ENCODE data around the gene DPP10.

DPP10 gene

DNA sequence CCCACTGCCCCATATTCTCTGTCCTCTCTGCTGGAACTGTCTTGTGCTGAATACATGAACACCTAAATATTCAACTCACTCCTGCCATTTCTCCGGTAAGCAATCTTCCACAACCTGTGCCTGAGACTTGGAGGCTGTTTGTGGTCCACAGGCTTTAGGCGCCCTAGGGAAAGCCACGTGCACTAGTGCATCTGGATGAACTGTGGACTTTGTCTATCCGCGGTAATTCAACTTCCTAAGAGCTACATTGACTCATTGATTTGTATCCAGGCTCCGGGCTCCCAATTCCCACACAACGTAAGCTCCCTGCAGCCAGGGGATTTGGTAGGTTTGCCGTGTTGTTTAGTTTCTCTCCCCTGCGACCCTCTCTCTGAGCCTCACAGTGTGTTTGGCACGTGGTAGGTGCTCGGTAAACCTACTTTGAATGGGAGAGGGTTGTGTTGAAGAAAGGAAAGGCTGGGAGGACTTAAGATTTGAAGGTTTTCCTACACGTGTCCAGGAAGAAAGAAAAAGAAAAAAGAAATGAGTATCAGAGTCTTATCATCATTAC is 718.2 kb downstream of the DPP10 start:
- DNase-seq (ENCODE audit: low read depth in 2 of 2), result no peak

DNA sequence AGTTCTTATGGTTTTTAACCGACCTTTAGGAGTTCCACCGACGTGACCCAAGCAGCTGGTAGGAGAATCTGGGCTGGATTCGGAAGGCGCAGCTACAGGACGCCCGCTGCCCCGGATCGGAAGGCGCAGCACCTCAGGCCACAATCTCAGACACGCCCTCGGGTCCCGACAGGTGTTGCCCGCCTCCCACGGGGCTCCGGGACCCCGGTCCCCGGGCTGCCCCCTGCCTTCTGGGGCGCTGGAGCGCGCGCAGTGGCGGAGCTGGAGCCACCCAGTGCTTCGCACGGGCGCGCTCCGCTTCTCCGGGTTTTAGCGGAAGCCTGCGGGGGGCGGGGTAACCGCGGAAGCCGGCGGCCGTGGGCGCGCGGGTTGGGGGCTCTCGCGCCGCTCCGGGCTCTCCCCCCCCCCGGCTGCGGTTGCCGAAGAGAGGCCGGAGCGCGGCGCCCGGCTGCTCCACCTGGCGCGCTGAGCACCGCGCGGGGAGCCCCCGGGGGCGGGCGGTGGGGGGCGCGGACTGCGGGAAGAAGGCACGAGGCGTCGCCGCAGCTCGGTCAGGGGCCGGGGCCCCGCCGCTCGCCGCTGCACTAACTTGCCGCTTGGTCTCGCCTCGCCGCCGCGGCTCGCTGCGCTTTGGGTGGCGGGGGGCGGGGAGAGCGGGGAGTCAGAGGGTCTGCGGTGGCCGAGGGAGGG is 718.8 kb downstream of the DPP10 start:
- DNase-seq (ENCODE audit: low read depth in 2 of 2), result no peak

DNA sequence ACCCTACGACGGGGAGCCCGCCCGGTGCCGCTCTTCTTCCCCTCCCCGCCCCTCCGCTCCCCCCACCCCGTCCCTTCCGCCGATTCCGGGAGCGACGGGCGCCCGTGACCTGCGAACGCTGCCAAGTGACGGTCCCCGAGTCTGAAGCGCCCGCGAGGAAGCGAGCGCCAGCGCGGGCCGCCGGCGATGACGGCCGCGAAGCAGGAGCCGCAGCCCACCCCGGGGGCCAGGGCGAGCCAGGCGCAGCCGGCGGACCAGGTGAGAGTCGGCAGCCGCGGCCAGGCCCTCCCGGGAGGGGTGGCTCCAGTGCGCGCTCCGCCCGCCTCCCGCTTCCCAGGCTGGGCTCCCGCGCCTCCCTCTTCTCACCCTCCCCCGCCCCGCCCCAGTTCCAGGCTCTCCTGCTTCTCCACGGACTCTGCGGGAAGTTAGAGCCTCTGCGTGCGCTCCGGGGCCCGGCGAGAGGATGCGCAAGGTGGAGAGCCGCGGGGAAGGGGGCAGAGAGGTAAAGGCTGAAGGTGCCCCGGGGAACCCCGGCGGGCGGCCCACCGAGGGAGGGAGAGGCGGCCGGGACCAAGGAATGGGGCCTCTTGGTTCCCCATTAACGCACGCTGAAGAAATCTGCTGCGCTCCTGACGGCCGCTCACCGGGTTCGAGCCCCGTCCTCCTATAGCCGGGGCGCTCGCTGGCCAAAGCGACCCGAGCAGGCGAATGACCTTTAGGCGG is 719.5 kb downstream of the DPP10 start:
- DNase-seq (ENCODE audit: low read depth in 2 of 2), result no peak

DNA sequence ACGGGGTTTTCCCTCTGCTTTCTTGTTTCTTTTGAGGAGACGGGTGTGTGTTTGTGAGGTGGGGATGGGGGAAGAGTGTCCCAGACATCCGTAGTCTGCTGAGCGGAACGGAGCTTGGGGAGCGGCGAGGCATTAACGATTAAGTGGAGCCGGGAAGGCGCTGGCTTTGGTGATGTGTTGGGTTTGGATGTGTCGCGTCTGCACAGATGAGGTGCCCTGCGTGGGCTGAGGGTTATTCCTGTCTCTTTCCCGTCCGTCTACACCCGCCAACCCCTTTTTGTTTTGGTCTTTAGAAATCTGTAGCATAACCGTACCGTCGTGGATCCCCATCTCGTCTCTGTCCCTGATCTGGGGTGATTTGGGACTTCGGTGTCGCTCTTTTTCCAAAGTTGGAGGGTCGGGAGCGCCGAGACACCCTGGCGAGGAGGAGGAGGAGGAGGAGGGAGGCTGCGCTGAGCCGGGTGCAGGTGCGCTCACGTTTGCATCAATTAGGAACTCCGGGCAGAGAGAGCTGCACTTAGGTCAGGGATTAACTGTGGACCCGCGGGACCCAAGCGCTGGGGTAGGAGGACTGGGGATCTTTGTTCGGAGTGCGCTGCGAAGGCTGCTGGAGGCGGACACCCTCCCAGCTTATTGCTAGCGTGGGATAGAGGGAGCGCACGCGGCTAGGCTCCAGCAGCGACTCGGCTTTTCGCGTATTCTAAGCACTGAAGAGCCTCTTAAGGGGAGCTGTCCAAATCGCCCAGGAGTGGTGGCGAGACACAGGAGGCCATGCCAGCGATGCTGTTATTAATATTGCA is 720.3 kb downstream of the DPP10 start:
- DNase-seq (ENCODE audit: low read depth in 2 of 2), result no peak

DNA sequence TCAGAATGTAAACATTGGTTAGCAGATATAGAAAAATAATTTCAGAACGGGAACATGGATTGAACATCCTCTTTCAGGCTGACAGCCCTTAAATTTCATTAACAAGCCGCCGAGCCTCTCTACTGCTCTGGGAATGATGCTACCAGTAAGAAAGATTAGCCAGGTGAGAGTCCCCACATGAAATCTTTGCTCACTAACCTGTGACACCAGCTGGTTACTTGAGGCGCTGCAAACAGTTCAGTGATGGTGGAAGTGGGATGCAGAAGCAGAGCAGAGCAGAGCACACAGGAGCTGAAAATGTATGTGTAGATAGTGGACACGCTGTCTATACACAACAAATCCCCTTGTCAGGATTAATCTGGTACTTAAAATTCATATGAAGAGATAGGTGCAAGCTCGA is 721.1 kb downstream of the DPP10 start:
- DNase-seq (ENCODE audit: low read depth in 2 of 2), result no peak

DNA sequence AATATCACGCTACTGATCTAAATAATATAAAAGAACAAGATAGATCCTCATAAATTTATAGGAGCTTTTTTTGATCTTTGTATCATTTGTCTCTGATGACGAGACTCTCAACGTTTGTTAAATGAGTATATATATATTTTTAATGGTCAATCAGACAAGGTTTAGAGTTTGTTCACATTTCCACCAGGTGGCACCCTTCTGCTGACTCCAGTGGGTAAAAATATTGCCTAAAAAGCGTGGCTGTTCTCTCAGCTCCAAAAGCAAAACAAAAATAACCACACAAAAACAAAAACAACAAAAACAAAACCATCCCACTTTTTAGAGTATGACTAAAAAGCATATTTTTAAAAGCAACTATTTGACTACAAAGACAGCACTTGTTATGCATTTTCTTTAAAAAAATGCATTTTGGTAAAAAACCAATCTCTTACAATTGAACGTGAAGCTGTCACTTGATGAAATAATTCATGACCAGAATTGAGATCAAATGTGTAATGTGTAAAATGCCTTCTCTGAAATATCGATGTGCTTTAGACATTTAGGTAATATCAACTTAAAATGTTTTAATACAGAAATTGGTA is 723.2 kb downstream of the DPP10 start:
- no peak for DNase-seq (ENCODE audit: low read depth in 2 of 2)

DNA sequence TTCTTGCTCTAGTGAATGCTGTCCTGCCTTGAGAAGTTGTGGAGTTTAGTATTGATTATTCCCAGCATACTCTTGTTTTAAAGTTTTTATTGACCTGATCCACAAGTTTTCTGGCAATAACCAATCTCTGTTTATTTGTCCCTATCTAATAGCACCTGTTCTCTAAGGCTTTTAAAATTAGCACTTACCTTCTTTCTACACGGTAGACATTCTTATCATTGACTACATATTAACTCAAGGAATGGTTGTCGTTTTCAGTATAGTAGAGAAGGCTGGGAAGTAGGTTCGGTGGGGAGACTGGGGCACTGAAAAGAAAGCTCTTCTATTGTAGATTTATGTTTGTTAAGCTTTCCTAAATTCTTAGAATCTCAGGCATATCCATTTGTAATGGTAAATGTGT is 726.0 kb downstream of the DPP10 start:
- DNase-seq (ENCODE audit: low read depth in 2 of 2), result no peak

DNA sequence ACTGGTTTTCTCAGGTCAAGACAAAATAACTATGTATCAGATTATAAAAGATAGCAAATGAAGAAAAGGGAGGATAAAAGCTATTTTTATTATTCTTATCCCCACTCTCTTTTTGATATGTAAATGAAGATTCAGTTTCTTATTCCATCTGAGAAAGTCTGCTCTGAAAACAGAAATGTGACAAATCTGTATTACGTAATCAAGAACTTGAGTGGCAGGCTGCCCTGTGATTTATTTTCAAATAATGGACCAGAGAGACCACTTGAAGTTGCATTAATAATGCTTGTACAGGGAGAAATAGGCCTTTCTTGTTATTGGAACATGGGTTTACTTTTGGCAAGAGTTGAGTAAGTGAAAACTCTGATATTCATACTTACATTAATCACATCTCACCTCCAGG is 727.4 kb downstream of the DPP10 start:
- DNase-seq (ENCODE audit: low read depth in 2 of 2), result no peak

DNA sequence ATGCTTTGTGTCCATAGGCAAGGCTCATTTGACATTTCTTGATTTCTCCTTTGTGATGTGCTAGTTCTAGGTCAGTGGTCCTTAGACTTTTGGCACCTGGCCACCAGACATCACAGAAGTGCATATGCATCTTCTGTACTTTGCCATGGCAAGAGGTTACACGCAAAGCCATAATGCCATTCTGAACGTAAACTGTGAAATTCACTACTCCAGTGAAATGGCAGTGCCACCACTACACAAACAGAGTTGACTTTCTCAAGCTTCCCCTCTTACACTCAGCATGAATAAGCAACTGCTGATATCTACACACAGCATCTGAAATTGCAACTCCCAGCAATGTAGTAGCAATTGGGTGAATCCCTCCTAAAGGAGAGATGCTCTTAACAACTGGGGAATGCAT is 729.3 kb downstream of the DPP10 start:
- DNase-seq (ENCODE audit: low read depth in 2 of 2), result no peak

DNA sequence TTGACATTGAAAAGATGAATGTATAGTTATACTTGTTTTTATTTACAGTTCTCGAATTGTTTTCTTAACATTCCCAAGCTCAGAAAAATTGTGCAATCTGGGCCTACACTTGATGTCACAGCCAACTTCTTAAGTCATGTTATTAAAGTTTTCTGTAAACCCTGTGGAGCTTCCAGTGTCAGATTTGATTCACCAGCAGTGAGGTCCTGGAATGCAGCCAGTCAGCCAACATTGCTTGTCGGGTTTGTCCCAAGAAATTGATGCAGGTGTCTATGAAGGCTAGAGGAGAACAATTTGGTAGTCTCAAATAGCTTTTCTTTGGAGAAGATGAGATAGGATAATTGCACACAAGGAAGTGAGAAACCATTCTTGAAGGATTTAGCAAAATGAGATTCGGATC is 732.2 kb downstream of the DPP10 start:
- DNase-seq (ENCODE audit: low read depth in 2 of 2), result no peak

DNA sequence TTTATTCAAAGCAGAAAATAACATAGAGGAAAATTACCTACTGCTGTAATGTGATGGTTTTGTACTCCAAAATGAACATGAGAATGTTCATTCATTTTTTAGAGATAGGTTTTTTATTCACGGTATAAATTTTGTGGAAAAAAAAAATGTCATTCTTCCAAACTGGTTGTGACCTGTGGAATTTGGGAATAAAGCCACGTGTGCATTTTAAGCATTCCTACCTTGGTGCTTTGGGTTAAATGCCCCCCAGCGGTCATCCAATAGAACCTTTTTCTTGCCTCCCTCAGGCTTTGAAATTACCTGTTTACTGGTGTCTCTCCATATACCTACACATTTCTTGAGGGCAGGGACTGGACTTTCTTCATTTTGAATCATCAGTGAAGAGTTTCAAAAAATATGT is 740.7 kb downstream of the DPP10 start:
- DNase-seq (ENCODE audit: low read depth in 2 of 2), result no peak

DNA sequence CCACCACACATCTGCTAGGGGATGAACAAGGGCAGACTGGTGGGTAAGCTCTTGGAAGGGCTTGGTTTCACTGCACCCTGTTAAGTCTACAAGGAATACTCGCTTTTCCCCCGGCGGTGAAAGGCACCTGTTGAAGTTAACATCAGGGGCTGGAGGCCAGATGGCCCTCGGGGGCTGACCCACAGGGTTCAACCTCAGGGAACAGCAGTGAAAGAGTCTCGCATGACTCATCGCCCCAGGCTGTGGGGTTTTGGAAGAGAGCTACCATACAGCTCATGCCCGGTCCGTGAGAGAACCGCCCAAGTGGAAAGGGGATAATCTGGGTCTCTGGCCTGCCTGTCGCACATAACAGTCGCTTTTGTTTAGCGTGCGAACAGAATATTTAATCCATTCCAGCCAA is 748.0 kb downstream of the DPP10 start:
- DNase-seq (ENCODE audit: low read depth in 2 of 2), result no peak

DNA sequence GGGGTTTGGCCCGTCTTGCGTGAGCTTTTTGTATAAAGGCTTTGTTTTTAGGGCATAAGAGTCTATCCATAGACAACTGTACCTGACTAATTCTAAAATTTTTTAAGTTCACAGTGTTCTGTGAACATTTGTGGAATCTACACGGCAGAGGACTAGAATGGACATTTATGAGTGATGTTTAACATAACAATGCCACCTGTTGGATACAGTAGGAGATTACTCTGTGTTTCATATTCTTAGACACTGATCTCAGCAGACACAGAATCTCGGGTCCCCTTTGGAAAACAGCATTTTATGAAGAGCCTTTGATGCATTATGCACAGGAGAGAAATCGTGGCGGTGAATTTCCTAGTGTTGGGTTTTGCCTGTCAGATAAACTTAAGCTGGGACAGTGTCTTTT is 752.2 kb downstream of the DPP10 start:
- no peak for DNase-seq (ENCODE audit: low read depth in 2 of 2)

DNA sequence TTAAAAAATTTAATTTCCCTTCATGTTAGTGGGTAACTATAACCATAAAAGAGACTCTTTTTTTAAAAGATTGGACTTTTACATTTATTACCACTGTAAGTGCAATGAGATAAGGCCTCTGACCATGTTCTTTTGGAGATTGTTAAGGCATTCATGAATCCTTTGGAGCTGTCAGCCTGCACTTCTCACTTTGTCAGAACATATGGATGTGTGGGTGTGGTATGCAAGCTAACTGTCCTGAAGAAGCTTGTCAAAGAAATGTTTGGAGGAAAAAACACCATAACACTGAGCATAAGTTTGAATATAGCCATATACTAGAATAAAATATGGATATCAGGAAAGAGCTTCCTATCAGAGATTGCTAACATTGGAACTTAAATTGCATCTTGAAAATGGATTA is 754.1 kb downstream of the DPP10 start:
- DNase-seq (ENCODE audit: low read depth in 2 of 2), result no peak

DNA sequence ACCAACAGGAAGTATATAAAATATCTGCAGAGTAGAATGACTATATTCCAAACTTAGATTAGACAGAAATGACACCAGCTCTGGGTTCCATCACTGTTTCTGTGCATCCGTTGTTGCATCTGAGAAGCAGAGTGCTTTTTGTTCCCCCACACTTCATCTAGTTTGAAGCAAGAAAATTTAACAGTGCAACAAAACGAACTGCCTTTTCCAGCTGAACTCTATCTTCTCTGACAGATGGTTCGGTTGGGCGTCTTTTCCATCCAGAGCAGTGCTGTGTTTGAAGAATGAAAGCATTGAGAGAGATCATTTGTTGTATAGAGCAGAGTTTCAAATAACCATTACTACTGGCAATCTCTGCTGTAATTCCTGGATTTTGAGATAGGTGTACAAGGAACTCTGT is 757.5 kb downstream of the DPP10 start:
- no peak for DNase-seq (ENCODE audit: low read depth in 2 of 2)

DNA sequence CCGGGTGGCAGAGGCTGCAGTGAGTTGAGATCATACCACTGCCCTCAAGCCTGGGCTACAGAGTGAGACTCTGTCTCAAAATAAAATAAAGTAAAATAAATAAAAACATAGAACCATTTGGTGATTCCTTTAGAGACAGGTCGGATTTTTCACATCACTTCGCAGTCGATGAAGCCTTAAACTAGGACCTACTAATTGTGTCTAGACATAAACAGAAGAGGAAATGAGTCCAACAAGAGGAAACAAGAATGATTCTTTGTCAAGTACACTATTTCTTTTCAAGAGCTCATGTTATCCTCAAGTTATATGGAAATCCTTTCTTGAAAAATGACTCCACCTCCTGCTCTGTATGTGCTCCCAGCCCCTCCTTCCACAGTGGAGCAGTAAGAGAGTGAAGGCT is 758.9 kb downstream of the DPP10 start:
- no peak for DNase-seq (ENCODE audit: low read depth in 2 of 2)

DNA sequence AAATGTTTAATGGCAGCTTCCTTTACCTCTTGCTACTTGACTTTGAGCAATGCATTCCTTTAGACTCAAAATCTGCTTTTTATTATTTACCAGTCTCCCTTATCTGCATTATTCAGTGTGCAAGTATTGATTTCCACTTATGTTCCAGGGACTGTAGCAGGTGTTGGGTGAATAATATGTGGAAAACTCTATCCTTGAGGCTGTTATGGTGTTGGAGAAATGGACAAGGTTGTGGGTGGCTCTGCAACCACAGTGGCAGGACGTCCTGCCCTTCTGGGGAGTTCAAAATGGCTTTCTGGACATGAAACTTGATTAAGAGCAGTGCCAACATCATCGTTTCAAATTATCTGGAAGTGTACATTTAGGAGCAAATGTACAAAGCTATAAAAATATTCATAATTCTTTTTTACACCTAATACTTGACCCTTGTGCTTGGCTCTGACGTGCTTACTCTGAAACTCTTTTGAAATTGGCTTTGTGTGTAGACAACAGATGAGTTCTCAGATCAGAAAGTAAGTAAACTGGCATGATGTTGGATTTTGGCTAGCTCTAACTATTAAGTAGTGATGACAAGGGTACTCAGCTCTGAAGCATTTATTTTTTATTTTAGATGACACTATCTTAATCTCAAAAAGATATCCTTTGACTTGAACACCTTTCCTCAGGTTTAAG is 766.2 kb downstream of the DPP10 start:
- no peak for DNase-seq (ENCODE audit: low read depth in 2 of 2)

DNA sequence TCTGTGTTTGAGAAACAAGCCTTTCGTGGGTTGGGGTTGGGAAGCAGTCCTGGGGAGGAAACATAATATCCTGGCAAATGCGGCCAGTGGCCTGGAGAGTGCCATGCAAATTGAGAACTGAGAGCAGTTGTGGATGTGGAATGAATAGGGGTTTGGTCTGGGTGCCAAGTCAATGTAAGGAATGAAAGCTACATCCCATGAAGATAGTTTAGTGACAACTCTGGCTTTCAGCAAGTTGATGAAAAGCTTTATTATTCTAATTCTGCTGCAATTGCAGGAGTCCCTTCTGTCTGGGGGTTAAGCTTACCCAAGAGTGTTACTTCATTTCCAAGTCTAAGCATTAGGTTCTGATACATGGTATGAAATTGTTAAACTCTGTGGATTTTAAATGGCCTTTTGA is 771.6 kb downstream of the DPP10 start:
- no peak for DNase-seq (ENCODE audit: low read depth in 2 of 2)

DNA sequence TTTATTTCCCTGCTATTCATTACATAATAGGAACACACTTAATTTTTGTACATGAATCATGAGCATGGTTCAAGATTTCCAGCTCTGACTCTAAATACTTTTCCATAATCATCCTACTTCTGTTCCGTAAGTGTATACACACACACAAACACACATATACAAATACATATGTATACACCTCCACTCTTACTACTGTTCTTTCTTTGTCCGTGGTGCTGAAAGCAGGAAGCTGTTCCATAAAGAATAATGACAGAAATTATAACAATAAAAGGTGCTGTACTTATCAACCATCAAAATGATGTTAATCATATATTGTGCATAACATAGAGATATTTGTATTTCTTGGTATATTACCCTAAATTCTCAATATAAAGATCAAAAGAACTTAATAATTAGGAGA is 776.9 kb downstream of the DPP10 start:
- no peak for DNase-seq (ENCODE audit: low read depth in 2 of 2)

DNA sequence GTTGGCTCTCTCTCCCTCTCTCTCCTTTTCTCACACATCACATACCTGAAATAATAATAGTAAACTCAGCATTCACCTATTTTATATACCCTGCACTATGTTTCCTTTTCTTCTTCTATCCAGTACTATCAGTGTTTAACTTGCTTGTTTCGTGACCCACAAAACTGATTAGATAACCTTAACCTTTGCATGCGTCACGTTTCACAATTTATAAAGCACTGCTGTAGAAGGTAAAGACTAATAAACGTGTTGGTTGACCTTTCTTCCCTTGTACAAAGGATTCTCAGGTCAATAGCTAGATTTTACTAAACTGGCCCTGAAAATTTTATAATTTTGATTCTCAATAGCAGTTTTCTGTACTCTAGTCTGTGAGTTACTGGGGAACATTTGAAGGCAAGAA is 791.7 kb downstream of the DPP10 start:
- DNase-seq (ENCODE audit: low read depth in 2 of 2), result no peak

DNA sequence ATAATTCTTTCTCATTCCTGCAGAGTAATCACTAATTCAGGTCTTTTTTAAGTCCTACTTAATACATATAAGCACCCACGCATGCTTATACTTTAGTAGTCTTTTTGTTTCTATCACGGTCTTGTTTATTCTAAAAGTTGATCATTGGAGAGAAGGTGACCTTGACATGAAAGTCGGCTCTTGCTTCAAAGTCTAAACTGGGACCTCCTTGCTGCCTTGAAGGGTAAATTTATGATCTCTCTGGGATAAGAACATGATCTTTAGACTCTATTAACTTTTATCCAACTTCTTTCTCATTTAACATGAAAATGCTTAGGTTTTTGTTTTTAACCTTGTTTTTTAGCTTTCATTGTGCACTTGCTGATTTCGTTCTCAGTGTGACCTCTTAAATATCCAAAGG is 792.3 kb downstream of the DPP10 start:
- no peak for DNase-seq (ENCODE audit: low read depth in 2 of 2)

DNA sequence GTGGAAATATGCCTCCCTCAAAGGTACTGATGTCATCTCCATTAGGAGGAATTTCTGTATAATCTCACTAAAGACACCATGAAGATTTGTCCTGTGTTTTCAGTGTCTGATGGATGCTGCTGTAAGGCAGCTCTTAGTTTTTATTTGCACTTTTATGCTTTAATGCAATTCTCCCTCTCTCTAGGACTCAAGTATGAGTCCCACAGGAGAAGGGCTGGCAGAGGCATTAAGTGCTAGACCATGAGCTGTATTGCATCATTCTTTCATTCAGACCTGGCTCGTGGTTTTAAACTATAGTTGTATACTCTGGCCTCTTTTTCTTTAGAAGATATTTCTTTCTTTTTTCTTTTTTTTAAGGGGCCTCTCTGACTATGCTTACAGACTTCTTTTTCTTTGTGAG is 805.6 kb downstream of the DPP10 start:
- DNase-seq (ENCODE audit: low read depth in 2 of 2), result no peak
